Thyroid gland (tissue), 4 donors: ENCODE data around the gene CASP9.
A peak's percentile ranks its signal among the peaks of the same experiment; 100 is the strongest.

Experiments used
- POLR2A ChIP-seq, 2 donors: fragments of 450-650 bp; IDR thresholded peaks; one replicate each; pipeline ENCODE4 v1.6.1; 2017; ENCODE audit warnings: antibody characterized with exemption in 2 of 2, mild to moderate bottlenecking in 2 of 2, moderate library complexity in 1 of 2
- TF ChIP-seq, protein P1 (sequence below), 6 experiments: fragments of 200-600 bp in 3 of 6; fragments of 450-650 bp in 3 of 6; sonication (generic) in 3 of 6; IDR thresholded peaks; one replicate each; pipeline ENCODE4 v1.5.1; 2016 to 2019; ENCODE audit warnings: antibody characterized with exemption in 6 of 6, mild to moderate bottlenecking in 2 of 6, inconsistent platforms in 1 of 6, moderate library complexity in 1 of 6

GRCh38 chr1:15501208-15502032 is 22.6 kb downstream of the CASP9 start:
- TF ChIP-seq, protein P1, sequence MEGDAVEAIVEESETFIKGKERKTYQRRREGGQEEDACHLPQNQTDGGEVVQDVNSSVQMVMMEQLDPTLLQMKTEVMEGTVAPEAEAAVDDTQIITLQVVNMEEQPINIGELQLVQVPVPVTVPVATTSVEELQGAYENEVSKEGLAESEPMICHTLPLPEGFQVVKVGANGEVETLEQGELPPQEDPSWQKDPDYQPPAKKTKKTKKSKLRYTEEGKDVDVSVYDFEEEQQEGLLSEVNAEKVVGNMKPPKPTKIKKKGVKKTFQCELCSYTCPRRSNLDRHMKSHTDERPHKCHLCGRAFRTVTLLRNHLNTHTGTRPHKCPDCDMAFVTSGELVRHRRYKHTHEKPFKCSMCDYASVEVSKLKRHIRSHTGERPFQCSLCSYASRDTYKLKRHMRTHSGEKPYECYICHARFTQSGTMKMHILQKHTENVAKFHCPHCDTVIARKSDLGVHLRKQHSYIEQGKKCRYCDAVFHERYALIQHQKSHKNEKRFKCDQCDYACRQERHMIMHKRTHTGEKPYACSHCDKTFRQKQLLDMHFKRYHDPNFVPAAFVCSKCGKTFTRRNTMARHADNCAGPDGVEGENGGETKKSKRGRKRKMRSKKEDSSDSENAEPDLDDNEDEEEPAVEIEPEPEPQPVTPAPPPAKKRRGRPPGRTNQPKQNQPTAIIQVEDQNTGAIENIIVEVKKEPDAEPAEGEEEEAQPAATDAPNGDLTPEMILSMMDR (IDR thresholded peaks at IDR 0.05): peak in 5 of 6 experiments; percentile 13 to 52 (median 28)
- TF ChIP-seq POLR2A (IDR thresholded peaks at IDR 0.05): no peak
